NOMO-1 (cell line): ENCODE results near the gene CCNF.

Experiments used
- DNase-seq, 2 experiments: peaks; one replicate each; lab custom pipeline; 2025; ENCODE audit not compliant: unreplicated experiment in 2 of 2; lab: John Stamatoyannopoulos, UW

Gene CCNF

GRCh38 chr16:2483939-2484897 lies 55.0 kb downstream of the CCNF start:
- no peak for DNase-seq

- DNase-seq: no peak
These were observed 55.8 kb downstream of the CCNF start for GRCh38 chr16:2484898-2485508.

GRCh38 chr16:2485811-2486507 lies 56.7 kb downstream of the CCNF start:
- DNase-seq: no peak

GRCh38 chr16:2486645-2487516 lies 57.6 kb downstream of the CCNF start:
- DNase-seq: no peak

GRCh38 chr16:2487517-2487842 lies 58.2 kb downstream of the CCNF start:
- DNase-seq: no peak

GRCh38 chr16:2487903-2488531 lies 58.8 kb downstream of the CCNF start:
- no peak for DNase-seq

GRCh38 chr16:2489581-2489980 lies 60.3 kb downstream of the CCNF start:
- no peak for DNase-seq

- no peak for DNase-seq
These were observed 61.2 kb downstream of the CCNF start for GRCh38 chr16:2490190-2491105.

GRCh38 chr16:2492292-2492691 lies 63.0 kb downstream of the CCNF start:
- no peak for DNase-seq

- DNase-seq: no peak
These were observed 64.4 kb downstream of the CCNF start for GRCh38 chr16:2493605-2494004.

- DNase-seq: no peak
These were observed 65.4 kb downstream of the CCNF start for GRCh38 chr16:2494616-2495015.

- DNase-seq: no peak
These were observed 65.8 kb downstream of the CCNF start for GRCh38 chr16:2495041-2495440.

- DNase-seq: no peak
These were observed 67.2 kb downstream of the CCNF start for GRCh38 chr16:2496223-2497115.

GRCh38 chr16:2497116-2497630 lies 67.9 kb downstream of the CCNF start:
- no peak for DNase-seq

GRCh38 chr16:2497695-2498484 lies 68.6 kb downstream of the CCNF start:
- DNase-seq: no peak

GRCh38 chr16:2498531-2499253 lies 69.4 kb downstream of the CCNF start:
- DNase-seq: no peak

GRCh38 chr16:2499454-2499853 lies 70.2 kb downstream of the CCNF start:
- no peak for DNase-seq
